Subcutaneous adipose tissue (tissue), 4 donors: ENCODE measurements around the gene CYP8B1. TPM values are rescaled to one million over a fixed set of nuclear protein-coding genes. Genes with fewer than 3 reads are reported as not detected.

Source experiments
- CTCF ChIP-seq: fragments of 450-650 bp; IDR thresholded peaks from one replicate; pipeline ENCODE4 v1.5.1; 2016; ENCODE audit warnings: low read depth, mild to moderate bottlenecking, control low read depth, antibody characterized with exemption, moderate library complexity
- total RNA-seq, 4 donors: library from RNA; depleted of rRNA; stranded (reverse); fragments of >200 nt; gene quantifications; one replicate each; pipeline ENCODE4 v1.1.0, GENCODE V29; 2016

The CYP8B1 gene
- total RNA-seq, 4 donors from 2014 or later: not detected

GRCh38 chr3:42884324-42884723 lies 8.6 kb upstream of the CYP8B1 start:
- TF ChIP-seq CTCF: no peak

GRCh38 chr3:42880601-42881451 lies 5.1 kb upstream of the CYP8B1 start:
- TF ChIP-seq CTCF: no peak

- TF ChIP-seq CTCF: no peak
These were observed 4.5 kb upstream of the CYP8B1 start for GRCh38 chr3:42880183-42880582.

GRCh38 chr3:42877881-42878280 lies 2.2 kb upstream of the CYP8B1 start:
- TF ChIP-seq CTCF: no peak

- TF ChIP-seq CTCF: no peak
These were observed 1.5 kb upstream of the CYP8B1 start for GRCh38 chr3:42876940-42877720.

- TF ChIP-seq CTCF: no peak
These were observed 722 bp upstream of the CYP8B1 start for GRCh38 chr3:42876401-42876800.

- TF ChIP-seq CTCF: no peak
These were observed 930 bp downstream of the CYP8B1 start for GRCh38 chr3:42874749-42875148.
